ENCODE data around the gene ASXL2.

The ASXL2 gene

GRCh38 chr2:25838152-25838756 lies 40.0 kb downstream of the ASXL2 start:
- TF ChIP-seq EZH2phosphoT487 (IDR thresholded peaks at IDR 0.05; ENCODE audit: borderline replicate concordance) (no peak), CTCF (conservative IDR thresholded peaks at IDR 0.05; ENCODE audit: low read length) (no peak)
- no peaks in the 10 kb centered on the region for H3K9me2 ChIP-seq (replicated peaks; ENCODE audit: low read depth, low read length)
- H3F3A ChIP-seq (ENCODE audit: low read depth) = no peaks in the 10 kb centered on the region
- H3K4me3 ChIP-seq (ENCODE audit: low read length, poor library complexity, severe bottlenecking) = no peak overlapping the region
- no peaks in the 10 kb centered on the region for H3K27me3 ChIP-seq (ENCODE audit: insufficient read depth, low read length, poor library complexity, severe bottlenecking)
- no peaks in the 10 kb centered on the region for H4K20me1 ChIP-seq (ENCODE audit: insufficient read depth, low read length, poor library complexity, severe bottlenecking)
- peaks cover 36% of the 10 kb centered on the region for H3K79me2 ChIP-seq (ENCODE audit: insufficient read depth, low read length)
- no peaks in the 10 kb centered on the region for H3K9me3 ChIP-seq (ENCODE audit: insufficient read depth, low read depth, low read length)
- H3K36me3 ChIP-seq (ENCODE audit: insufficient read depth, low read length) = peaks cover 25% of the 10 kb centered on the region; the same call in 1 of the 2 replicates
- no peak overlapping the region for H2AFZ ChIP-seq (ENCODE audit: low read length)
- H3K4me1 ChIP-seq (ENCODE audit: insufficient read depth, low read length, poor library complexity, severe bottlenecking) = peaks cover 10% of the 10 kb centered on the region
- no peak overlapping the region for H3K4me2 ChIP-seq (ENCODE audit: low read depth, low read length, poor library complexity, severe bottlenecking)
- H3K9ac ChIP-seq (ENCODE audit: low read depth, low read length, poor library complexity, severe bottlenecking) = no peak overlapping the region

GRCh38 chr2:25835906-25836305 lies 42.4 kb downstream of the ASXL2 start:
- H3K9me2 ChIP-seq (replicated peaks; ENCODE audit: low read depth, low read length) = no peaks in the 10 kb centered on the region
- H3K4me3 ChIP-seq (ENCODE audit: low read length, poor library complexity, severe bottlenecking) = no peak overlapping the region
- H3F3A ChIP-seq (ENCODE audit: low read depth) = peaks cover 6% of the 10 kb centered on the region
- H3K79me2 ChIP-seq (ENCODE audit: insufficient read depth, low read length) = peaks cover 46% of the 10 kb centered on the region
- H3K4me1 ChIP-seq (ENCODE audit: insufficient read depth, low read length, poor library complexity, severe bottlenecking) = peaks cover 20% of the 10 kb centered on the region
- H4K20me1 ChIP-seq (ENCODE audit: insufficient read depth, low read length, poor library complexity, severe bottlenecking) = peaks cover 9% of the 10 kb centered on the region
- no peaks in the 10 kb centered on the region for H3K27me3 ChIP-seq (ENCODE audit: insufficient read depth, low read length, poor library complexity, severe bottlenecking)
- TF ChIP-seq EZH2phosphoT487 (IDR thresholded peaks at IDR 0.05; ENCODE audit: borderline replicate concordance) = no peak
- TF ChIP-seq CTCF (conservative IDR thresholded peaks at IDR 0.05; ENCODE audit: low read length) = no peak
- peaks cover 26% of the 10 kb centered on the region; the same call in 1 of the 2 replicates for H3K36me3 ChIP-seq (ENCODE audit: insufficient read depth, low read length)
- no peak overlapping the region for H3K4me2 ChIP-seq (ENCODE audit: low read depth, low read length, poor library complexity, severe bottlenecking)
- H3K9ac ChIP-seq (ENCODE audit: low read depth, low read length, poor library complexity, severe bottlenecking) = no peak overlapping the region
- H2AFZ ChIP-seq (ENCODE audit: low read length) = no peak overlapping the region
- peaks cover 5% of the 10 kb centered on the region; the same call in 1 of the 2 replicates for H3K9me3 ChIP-seq (ENCODE audit: insufficient read depth, low read depth, low read length)

- TF ChIP-seq EZH2phosphoT487 (IDR thresholded peaks at IDR 0.05; ENCODE audit: borderline replicate concordance) = no peak
- TF ChIP-seq CTCF (conservative IDR thresholded peaks at IDR 0.05; ENCODE audit: low read length) = no peak
- Histone ChIP-seq H4K20me1 (ENCODE audit: insufficient read depth, low read length, poor library complexity, severe bottlenecking) (peaks cover 9% of the 10 kb centered on the region), H3K79me2 (ENCODE audit: insufficient read depth, low read length) (peaks cover 62% of the 10 kb centered on the region), H3F3A (ENCODE audit: low read depth) (peaks cover 6% of the 10 kb centered on the region), H3K27me3 (ENCODE audit: insufficient read depth, low read length, poor library complexity, severe bottlenecking) (no peaks in the 10 kb centered on the region), H3K36me3 (ENCODE audit: insufficient read depth, low read length) (peaks cover 17% of the 10 kb centered on the region; the same call in 1 of the 2 replicates), H3K4me3 (ENCODE audit: low read length, poor library complexity, severe bottlenecking) (no peak overlapping the region), H3K9ac (ENCODE audit: low read depth, low read length, poor library complexity, severe bottlenecking) (no peak overlapping the region), H3K9me2 (replicated peaks; ENCODE audit: low read depth, low read length) (no peaks in the 10 kb centered on the region), H2AFZ (ENCODE audit: low read length) (no peak overlapping the region), H3K9me3 (ENCODE audit: insufficient read depth, low read depth, low read length) (peaks cover 5% of the 10 kb centered on the region; the same call in 1 of the 2 replicates), H3K4me2 (ENCODE audit: low read depth, low read length, poor library complexity, severe bottlenecking) (no peak overlapping the region), H3K4me1 (ENCODE audit: insufficient read depth, low read length, poor library complexity, severe bottlenecking) (peaks cover 15% of the 10 kb centered on the region)
Observed at GRCh38 chr2:25833566-25833965, 44.7 kb downstream of the ASXL2 start.
